GM23248 (cell line): Measurements from ENCODE around the gene SIPA1L3. TPM values are rescaled to one million over a fixed set of nuclear protein-coding genes. Genes with fewer than 3 reads are reported as not detected.

Source experiments
- DNase-seq: peaks from one replicate; pipeline ENCODE4 v3.0.0-alpha.2; 2015
- H2AFZ ChIP-seq: fragments of 200-600 bp; sonication (generic); 2 replicates; pipeline ENCODE4 v1.6.1; 2016; ENCODE audit warnings: antibody characterized with exemption
- H3F3A ChIP-seq: fragments of 200-600 bp; sonication (generic); 2 replicates; pipeline ENCODE4 v1.6.1; 2016; ENCODE audit warnings: mild to moderate bottlenecking, antibody characterized with exemption, mixed run types; ENCODE audit not compliant: insufficient read depth
- H3K27ac ChIP-seq: fragments of 200-600 bp; sonication (generic); 2 replicates; pipeline ENCODE4 v1.5.1; 2016; ENCODE audit warnings: mild to moderate bottlenecking
- H3K27me3 ChIP-seq: fragments of 200-600 bp; sonication (generic); replicated peaks from 2 replicates; pipeline ENCODE4 v1.6.1; 2016; ENCODE audit warnings: mild to moderate bottlenecking; ENCODE audit not compliant: insufficient read depth
- H3K36me3 ChIP-seq: fragments of 200-600 bp; sonication (generic); 2 replicates; pipeline ENCODE4 v1.6.1; 2016; ENCODE audit warnings: low read depth, mild to moderate bottlenecking
- H3K4me1 ChIP-seq: fragments of 200-600 bp; sonication (generic); 2 replicates; pipeline ENCODE4 v1.6.1; 2016; ENCODE audit warnings: mild to moderate bottlenecking; ENCODE audit not compliant: insufficient read depth
- H3K4me2 ChIP-seq: fragments of 200-600 bp; sonication (generic); one replicate; pipeline ENCODE4 v1.6.1; 2016; ENCODE audit warnings: mild to moderate bottlenecking; ENCODE audit not compliant: unreplicated experiment
- H3K4me3 ChIP-seq: fragments of 200-600 bp; sonication (generic); 2 replicates; pipeline ENCODE4 v1.5.1; 2016; ENCODE audit warnings: mild to moderate bottlenecking
- H3K79me2 ChIP-seq: fragments of 200-600 bp; sonication (generic); 2 replicates; pipeline ENCODE4 v1.6.1; 2016; ENCODE audit warnings: mild to moderate bottlenecking; ENCODE audit not compliant: insufficient read depth
- H3K9ac ChIP-seq: fragments of 200-600 bp; sonication (generic); 2 replicates; pipeline ENCODE4 v1.6.1; 2016; ENCODE audit warnings: mild to moderate bottlenecking
- H3K9me2 ChIP-seq: fragments of 200-600 bp; sonication (generic); 2 replicates; pipeline ENCODE4 v1.6.1; 2016; ENCODE audit warnings: mixed run types, mild to moderate bottlenecking, moderate library complexity; ENCODE audit not compliant: insufficient read depth
- H3K9me3 ChIP-seq: fragments of 200-600 bp; sonication (generic); one replicate; pipeline ENCODE4 v1.6.1; 2017; ENCODE audit warnings: low read depth
- H4K20me1 ChIP-seq: fragments of 200-600 bp; sonication (generic); 2 replicates; pipeline ENCODE4 v1.6.0; 2016; ENCODE audit not compliant: insufficient read depth
- EZH2 ChIP-seq: fragments of 200-600 bp; sonication (generic); IDR thresholded peaks from 2 replicates; pipeline ENCODE4 v1.6.1; 2018; ENCODE audit warnings: antibody characterized with exemption, mild to moderate bottlenecking; ENCODE audit not compliant: insufficient read depth, poor library complexity, severe bottlenecking
- EZH2phosphoT487 ChIP-seq: fragments of 200-600 bp; sonication (generic); IDR thresholded peaks from 2 replicates; pipeline ENCODE4 v1.6.1; 2018; ENCODE audit warnings: antibody characterized with exemption, moderate library complexity, mild to moderate bottlenecking, low read depth; ENCODE audit not compliant: insufficient read depth
- WGBS, 2 experiments: methylation state at CpG; one replicate each; pipeline ENCODE4 v1.1.6; 2015 to 2017; ENCODE audit warnings: low lambda C conversion rate in 2 of 2, low coverage in 1 of 2; ENCODE audit errors: missing lambda C conversion rate in 2 of 2; 5-methylcytosine and 5-hydroxymethylcytosine counted together
- in situ Hi-C: fragments of 300-500 bp; cut with MboI; formaldehyde crosslinking; loops from 2 replicates; pipeline ENCODE4 v1.15.0; 2020
- polyA plus RNA-seq: library from polyadenylated mRNA; unstranded; fragments of >200 nt; fragmentation: Nextera tagmentation; extraction: Ambion mirVana; gene quantifications from 2 replicates; pipeline ENCODE4 v1.2.1, GENCODE V29; 2016
- total RNA-seq: library from RNA; depleted of rRNA; stranded (reverse); fragments of >200 nt; shearing (Covaris generic); gene quantifications from 2 replicates; pipeline ENCODE4 v1.2.3, GENCODE V29; 2014

Gene SIPA1L3
- total and polyA plus RNA-seq, 2 experiments from 2014 or later, result 3.7 to 12.1 TPM

DNA sequence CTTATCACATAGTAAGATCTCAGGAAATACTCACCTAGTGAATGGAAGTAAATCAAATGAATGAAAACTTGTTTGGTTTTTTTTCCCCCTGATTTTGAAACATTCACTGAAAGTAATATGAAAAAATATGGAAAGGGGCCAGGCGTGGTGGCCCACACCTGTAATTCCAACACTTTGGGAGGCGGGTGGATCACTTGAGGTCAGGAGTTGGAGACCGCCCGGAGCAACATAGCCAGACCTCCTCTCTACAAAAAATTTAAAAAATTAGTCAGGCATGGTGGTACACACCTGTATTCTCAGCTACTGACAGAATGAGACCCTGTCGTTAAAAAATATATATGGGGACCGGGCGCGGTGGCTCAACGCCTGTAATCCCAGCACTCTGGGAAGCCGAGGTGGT is 149.6 kb downstream of the SIPA1L3 start:
- Histone ChIP-seq H2AFZ (no peak overlapping the region), H3F3A (no peaks in the 10 kb centered on the region; the same call in 1 of the 2 replicates), H4K20me1 (no peaks in the 10 kb centered on the region), H3K36me3 (no peaks in the 10 kb centered on the region), H3K27ac (no peak overlapping the region), H3K9me3 (no peaks in the 10 kb centered on the region), H3K9me2 (no peaks in the 10 kb centered on the region), H3K27me3 (no peaks in the 10 kb centered on the region), H3K9ac (no peak overlapping the region), H3K4me2 (no peak overlapping the region), H3K79me2 (peaks cover 25% of the 10 kb centered on the region), H3K4me1 (peaks cover 10% of the 10 kb centered on the region), H3K4me3 (no peak overlapping the region)
- WGBS, 2 experiments, result 96 to 97% methylated on average over 10 of the region's 10 CpGs
- in situ Hi-C loops, result no loop called here
- no peak for DNase-seq
- TF ChIP-seq EZH2phosphoT487 (no peak), EZH2 (no peak)

DNA sequence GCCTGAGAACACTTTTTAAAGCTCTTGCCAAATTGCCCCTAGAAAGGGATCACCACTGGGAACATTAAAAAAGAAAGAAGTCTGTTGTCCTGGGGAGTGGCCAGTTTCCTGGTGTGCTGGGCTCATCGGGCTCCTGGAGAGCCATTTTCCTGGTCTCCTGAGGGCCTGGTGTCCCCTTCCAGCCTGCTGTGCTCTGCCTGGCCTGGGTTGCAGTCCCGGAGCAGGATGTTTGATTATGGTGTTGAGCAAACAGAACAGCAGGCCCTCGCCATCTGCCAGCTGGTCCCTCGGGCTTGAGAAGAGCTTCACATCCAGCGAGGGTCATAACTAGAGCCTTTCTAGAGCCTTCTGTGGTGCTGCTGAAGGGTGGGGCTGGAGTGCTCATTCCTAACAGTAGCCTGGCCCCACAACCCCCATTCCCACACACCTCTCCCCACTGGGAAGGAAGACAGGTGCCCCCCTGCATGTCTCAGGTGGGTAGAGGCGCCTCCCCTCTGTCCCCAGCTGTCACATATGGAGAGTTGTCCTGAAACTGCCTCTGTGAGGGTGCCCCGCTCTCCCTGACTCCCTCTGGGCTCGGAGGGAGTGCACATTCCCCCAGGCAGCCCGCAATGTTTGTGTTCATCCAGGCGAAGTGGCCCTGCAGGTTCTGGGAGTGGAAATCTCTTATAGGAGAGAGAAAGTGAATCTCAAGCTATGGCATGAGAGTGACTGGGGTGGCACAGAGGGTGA is 151.1 kb downstream of the SIPA1L3 start:
- TF ChIP-seq EZH2phosphoT487 (no peak), EZH2 (no peak)
- peaks cover 18% of the 10 kb centered on the region for H3K79me2 ChIP-seq
- no peak overlapping the region for H2AFZ ChIP-seq
- H3K27ac ChIP-seq, result no peak overlapping the region
- H3K4me3 ChIP-seq, result no peak overlapping the region
- H3K4me1 ChIP-seq, result peaks cover 12% of the 10 kb centered on the region
- in situ Hi-C loops, result no loop called here
- DNase-seq, result no peak
- no peaks in the 10 kb centered on the region for H3K9me3 ChIP-seq
- no peaks in the 10 kb centered on the region for H3K9me2 ChIP-seq
- H3K36me3 ChIP-seq, result no peaks in the 10 kb centered on the region
- WGBS, 2 experiments, result 76 to 80% methylated on average over 10 of the region's 10 CpGs
- no peaks in the 10 kb centered on the region for H3K27me3 ChIP-seq
- H3F3A ChIP-seq, result no peaks in the 10 kb centered on the region; the same call in 1 of the 2 replicates
- no peaks in the 10 kb centered on the region for H4K20me1 ChIP-seq
- H3K9ac ChIP-seq, result no peak overlapping the region
- no peak overlapping the region for H3K4me2 ChIP-seq

DNA sequence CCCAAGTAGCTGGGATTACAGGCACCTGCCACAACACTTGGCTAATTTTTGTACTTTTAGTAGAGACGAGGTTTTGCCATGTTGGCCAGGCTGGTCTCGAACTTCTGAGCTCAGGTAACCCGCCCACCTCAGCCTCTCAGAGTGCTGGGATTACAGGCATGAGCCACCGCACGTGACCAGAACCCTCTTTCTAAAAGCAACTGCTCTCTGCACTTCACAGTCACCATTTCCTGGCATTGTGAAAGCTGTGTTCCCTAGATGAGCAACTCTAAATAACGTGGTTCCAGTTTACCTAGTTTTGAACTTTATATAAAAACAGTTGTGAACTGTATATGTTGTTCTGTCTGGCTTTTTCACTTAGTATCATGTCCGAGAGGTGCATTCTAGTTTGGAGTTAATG is 152.9 kb downstream of the SIPA1L3 start:
- no peaks in the 10 kb centered on the region for H3K27me3 ChIP-seq
- DNase-seq, result no peak
- TF ChIP-seq EZH2, result no peak
- no peaks in the 10 kb centered on the region for H4K20me1 ChIP-seq
- peaks cover 12% of the 10 kb centered on the region for H3K4me1 ChIP-seq
- no peaks in the 10 kb centered on the region for H3K36me3 ChIP-seq
- no peak overlapping the region for H3K27ac ChIP-seq
- H3K9ac ChIP-seq, result no peak overlapping the region
- H3F3A ChIP-seq, result no peaks in the 10 kb centered on the region; the same call in 1 of the 2 replicates
- no peak overlapping the region for H2AFZ ChIP-seq
- no peaks in the 10 kb centered on the region for H3K9me2 ChIP-seq
- peaks cover 18% of the 10 kb centered on the region for H3K79me2 ChIP-seq
- WGBS, 2 experiments, result 96 to 97% methylated on average over 7 of the region's 7 CpGs
- H3K9me3 ChIP-seq, result no peaks in the 10 kb centered on the region
- no peak overlapping the region for H3K4me3 ChIP-seq
- H3K4me2 ChIP-seq, result no peak overlapping the region
- in situ Hi-C loops, result no loop called here

DNA sequence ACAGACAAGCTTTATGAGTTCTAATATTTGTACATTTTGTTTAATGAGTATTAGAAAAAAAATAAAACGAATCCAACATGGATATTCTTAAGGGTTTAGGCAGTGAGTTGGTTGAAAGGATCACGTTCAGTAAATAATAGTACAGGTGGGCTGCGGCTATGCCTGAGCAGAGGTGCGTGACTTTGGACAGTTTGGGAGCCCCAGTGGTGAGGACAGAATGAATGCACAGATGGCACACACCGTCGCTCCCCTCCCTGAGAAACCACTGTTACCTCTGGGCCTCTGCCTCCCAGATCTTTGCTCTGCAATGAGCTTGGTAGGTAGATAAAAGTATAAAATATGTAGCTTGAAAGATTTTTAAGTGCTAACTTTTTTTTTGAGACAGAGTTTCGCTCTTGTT is 153.3 kb downstream of the SIPA1L3 start:
- Histone ChIP-seq H3K9me3 (no peaks in the 10 kb centered on the region), H3K4me3 (no peak overlapping the region), H3F3A (no peaks in the 10 kb centered on the region; the same call in 1 of the 2 replicates), H2AFZ (no peak overlapping the region), H3K36me3 (no peaks in the 10 kb centered on the region), H3K27me3 (no peaks in the 10 kb centered on the region), H3K9me2 (no peaks in the 10 kb centered on the region), H3K27ac (no peak overlapping the region), H3K4me2 (no peak overlapping the region), H3K4me1 (peaks cover 12% of the 10 kb centered on the region), H3K9ac (no peak overlapping the region), H3K79me2 (peaks cover 18% of the 10 kb centered on the region), H4K20me1 (no peaks in the 10 kb centered on the region)
- 97% methylated on average over 7 of the region's 7 CpGs for WGBS, 2 experiments
- DNase-seq, result no peak
- in situ Hi-C loops, result no loop called here
- TF ChIP-seq EZH2phosphoT487 (no peak), EZH2 (no peak)

DNA sequence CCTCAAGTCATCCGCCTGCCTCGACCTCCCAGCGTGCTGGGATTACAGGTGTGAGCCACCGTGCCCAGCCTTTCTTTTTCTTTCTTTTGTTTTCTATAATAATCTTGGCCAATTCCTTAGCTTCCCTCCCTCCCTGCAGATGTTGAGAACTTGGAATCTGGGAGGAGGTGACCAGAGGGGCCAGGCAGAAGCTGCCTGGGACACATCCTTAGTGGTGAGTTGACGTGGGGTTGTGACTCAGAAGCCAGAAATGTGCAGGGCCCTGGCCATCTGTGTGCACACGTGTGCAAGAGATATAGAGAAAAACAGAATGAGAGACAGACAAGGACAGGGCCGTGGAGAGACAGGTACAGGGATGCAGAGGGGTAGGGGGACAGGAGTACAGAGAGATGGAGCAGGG is 154.3 kb downstream of the SIPA1L3 start:
- TF ChIP-seq EZH2 (no peak), EZH2phosphoT487 (no peak)
- H4K20me1 ChIP-seq, result no peaks in the 10 kb centered on the region
- no peaks in the 10 kb centered on the region for H3K36me3 ChIP-seq
- no peaks in the 10 kb centered on the region for H3K27me3 ChIP-seq
- 0 out of 2 replicates have a peak overlapping the region, but pooled peaks have one; percentile 0 for H3K9ac ChIP-seq
- no peaks in the 10 kb centered on the region for H3K9me2 ChIP-seq
- in situ Hi-C loops, result no loop called here
- H3K27ac ChIP-seq, result peak overlapping the region; percentile 24
- peak; percentile 82 for DNase-seq
- peaks cover 12% of the 10 kb centered on the region for H3K4me1 ChIP-seq
- no peak overlapping the region for H2AFZ ChIP-seq
- peak overlapping the region; percentile 0 for H3K4me2 ChIP-seq
- 68 to 70% methylated on average over 7 of the region's 7 CpGs for WGBS, 2 experiments
- no peak overlapping the region for H3K4me3 ChIP-seq
- no peaks in the 10 kb centered on the region for H3K9me3 ChIP-seq
- peaks cover 16% of the 10 kb centered on the region for H3K79me2 ChIP-seq
- H3F3A ChIP-seq, result no peaks in the 10 kb centered on the region; the same call in 1 of the 2 replicates
